NB4 (cell line): Measurements from ENCODE around the gene PARP12.

Experiments
- POLR2A ChIP-seq: IDR thresholded peaks from 2 replicates; pipeline ENCODE4 v1.6.1; 2011; ENCODE audit warnings: mild to moderate bottlenecking; ENCODE audit not compliant: insufficient read length; ENCODE audit errors: extremely low read depth
- TF ChIP-seq, protein P1 (sequence below): IDR thresholded peaks from one replicate; pipeline ENCODE4 v1.5.1; 2012; ENCODE audit warnings: low read depth, low read length

- TF ChIP-seq, protein P1, sequence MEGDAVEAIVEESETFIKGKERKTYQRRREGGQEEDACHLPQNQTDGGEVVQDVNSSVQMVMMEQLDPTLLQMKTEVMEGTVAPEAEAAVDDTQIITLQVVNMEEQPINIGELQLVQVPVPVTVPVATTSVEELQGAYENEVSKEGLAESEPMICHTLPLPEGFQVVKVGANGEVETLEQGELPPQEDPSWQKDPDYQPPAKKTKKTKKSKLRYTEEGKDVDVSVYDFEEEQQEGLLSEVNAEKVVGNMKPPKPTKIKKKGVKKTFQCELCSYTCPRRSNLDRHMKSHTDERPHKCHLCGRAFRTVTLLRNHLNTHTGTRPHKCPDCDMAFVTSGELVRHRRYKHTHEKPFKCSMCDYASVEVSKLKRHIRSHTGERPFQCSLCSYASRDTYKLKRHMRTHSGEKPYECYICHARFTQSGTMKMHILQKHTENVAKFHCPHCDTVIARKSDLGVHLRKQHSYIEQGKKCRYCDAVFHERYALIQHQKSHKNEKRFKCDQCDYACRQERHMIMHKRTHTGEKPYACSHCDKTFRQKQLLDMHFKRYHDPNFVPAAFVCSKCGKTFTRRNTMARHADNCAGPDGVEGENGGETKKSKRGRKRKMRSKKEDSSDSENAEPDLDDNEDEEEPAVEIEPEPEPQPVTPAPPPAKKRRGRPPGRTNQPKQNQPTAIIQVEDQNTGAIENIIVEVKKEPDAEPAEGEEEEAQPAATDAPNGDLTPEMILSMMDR: no peak
- no peak for TF ChIP-seq POLR2A
These were observed 64.2 kb downstream of the PARP12 start for GRCh38 chr7:139998572-139998971.
